ENCODE measurements around the gene GCSAM.

GRCh38 chr3:112089956-112090886 lies 42.8 kb downstream of the GCSAM start:
- TF ChIP-seq EP300 (IDR thresholded peaks at IDR 0.05) = no peak
- no peak for TF ChIP-seq CTCF (IDR thresholded peaks at IDR 0.05)
- no peak for TF ChIP-seq HOXB5 (CRISPR knock-in tag; IDR thresholded peaks at IDR 0.05)
- no peak for TF ChIP-seq MYC (IDR thresholded peaks at IDR 0.05; ENCODE audit: borderline replicate concordance, low read length)
- TF ChIP-seq BHLHE40 (IDR thresholded peaks at IDR 0.05; ENCODE audit: low read depth, low read length) = no peak
- TF ChIP-seq MAX (IDR thresholded peaks at IDR 0.05) = no peak
- TF ChIP-seq RCOR1 (IDR thresholded peaks at IDR 0.05; ENCODE audit: low read depth, low read length) = no peak
- no peak for TF ChIP-seq SMC3 (IDR thresholded peaks at IDR 0.05)
